ENCODE data around the gene MCMBP.

DNA sequence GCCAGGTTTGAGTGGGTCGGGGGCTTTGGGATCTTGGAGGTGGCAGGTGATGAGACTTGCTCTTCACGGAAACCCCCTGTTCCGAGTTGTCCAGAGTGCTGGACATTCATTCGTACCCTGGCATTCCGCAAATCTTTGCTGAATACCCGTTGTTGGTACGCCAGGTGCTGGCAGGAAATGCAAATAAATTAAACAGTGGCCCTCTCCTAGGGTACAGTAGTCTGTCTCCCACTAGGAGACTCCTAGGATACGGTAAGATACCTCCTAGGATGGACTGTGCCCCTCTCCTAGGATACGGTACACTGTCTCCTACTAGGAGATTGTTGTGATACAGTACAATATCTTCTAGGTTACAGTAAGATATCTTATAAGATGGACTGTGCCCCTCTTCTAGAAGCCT, 20.4 kb upstream of the MCMBP start:
- TF ChIP-seq CREB1 (IDR thresholded peaks at IDR 0.05; ENCODE audit: low read depth) (no peak), ZBTB7A (IDR thresholded peaks at IDR 0.05; ENCODE audit: low read depth) (no peak), RAD21 (IDR thresholded peaks at IDR 0.05; ENCODE audit: low read depth) (no peak), NFIC (IDR thresholded peaks at IDR 0.05) (no peak), EP300 (IDR thresholded peaks at IDR 0.05; ENCODE audit: borderline replicate concordance) (no peak)
- TF ChIP-seq, protein P1, sequence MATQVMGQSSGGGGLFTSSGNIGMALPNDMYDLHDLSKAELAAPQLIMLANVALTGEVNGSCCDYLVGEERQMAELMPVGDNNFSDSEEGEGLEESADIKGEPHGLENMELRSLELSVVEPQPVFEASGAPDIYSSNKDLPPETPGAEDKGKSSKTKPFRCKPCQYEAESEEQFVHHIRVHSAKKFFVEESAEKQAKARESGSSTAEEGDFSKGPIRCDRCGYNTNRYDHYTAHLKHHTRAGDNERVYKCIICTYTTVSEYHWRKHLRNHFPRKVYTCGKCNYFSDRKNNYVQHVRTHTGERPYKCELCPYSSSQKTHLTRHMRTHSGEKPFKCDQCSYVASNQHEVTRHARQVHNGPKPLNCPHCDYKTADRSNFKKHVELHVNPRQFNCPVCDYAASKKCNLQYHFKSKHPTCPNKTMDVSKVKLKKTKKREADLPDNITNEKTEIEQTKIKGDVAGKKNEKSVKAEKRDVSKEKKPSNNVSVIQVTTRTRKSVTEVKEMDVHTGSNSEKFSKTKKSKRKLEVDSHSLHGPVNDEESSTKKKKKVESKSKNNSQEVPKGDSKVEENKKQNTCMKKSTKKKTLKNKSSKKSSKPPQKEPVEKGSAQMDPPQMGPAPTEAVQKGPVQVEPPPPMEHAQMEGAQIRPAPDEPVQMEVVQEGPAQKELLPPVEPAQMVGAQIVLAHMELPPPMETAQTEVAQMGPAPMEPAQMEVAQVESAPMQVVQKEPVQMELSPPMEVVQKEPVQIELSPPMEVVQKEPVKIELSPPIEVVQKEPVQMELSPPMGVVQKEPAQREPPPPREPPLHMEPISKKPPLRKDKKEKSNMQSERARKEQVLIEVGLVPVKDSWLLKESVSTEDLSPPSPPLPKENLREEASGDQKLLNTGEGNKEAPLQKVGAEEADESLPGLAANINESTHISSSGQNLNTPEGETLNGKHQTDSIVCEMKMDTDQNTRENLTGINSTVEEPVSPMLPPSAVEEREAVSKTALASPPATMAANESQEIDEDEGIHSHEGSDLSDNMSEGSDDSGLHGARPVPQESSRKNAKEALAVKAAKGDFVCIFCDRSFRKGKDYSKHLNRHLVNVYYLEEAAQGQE (IDR thresholded peaks at IDR 0.05; ENCODE audit: low read depth) = no peak
